GM19395 (cell line): ENCODE data around the gene MAFG.

ENCODE experiments used
- ATAC-seq: cut with Tn5 transposase; IDR thresholded peaks from one replicate; pipeline ENCODE4 v1.9.1; 2021; ENCODE audit warnings: mild to moderate bottlenecking, moderate library complexity; ENCODE audit not compliant: unreplicated experiment

MAFG gene

GRCh38 chr17:81899514-81900166 is 27.9 kb downstream of the MAFG start:
- no peak for ATAC-seq

- ATAC-seq: no peak
Observed at GRCh38 chr17:81898885-81899284, 28.6 kb downstream of the MAFG start.

- no peak for ATAC-seq
Observed at GRCh38 chr17:81898029-81898866, 29.3 kb downstream of the MAFG start.

GRCh38 chr17:81895400-81895799 is 32.1 kb downstream of the MAFG start:
- ATAC-seq: no peak

- ATAC-seq: peak; percentile 26
Observed at GRCh38 chr17:81891303-81891552, 36.3 kb downstream of the MAFG start.

GRCh38 chr17:81890447-81891302 is 36.9 kb downstream of the MAFG start:
- peak; percentile 6 for ATAC-seq

GRCh38 chr17:81889602-81890001 is 37.9 kb downstream of the MAFG start:
- no peak for ATAC-seq

GRCh38 chr17:81888988-81889595 is 38.4 kb downstream of the MAFG start:
- no peak for ATAC-seq

GRCh38 chr17:81888105-81888987 is 39.2 kb downstream of the MAFG start:
- no peak for ATAC-seq

- ATAC-seq: no peak
Observed at GRCh38 chr17:81885869-81886548, 41.5 kb downstream of the MAFG start.

- ATAC-seq: no peak
Observed at GRCh38 chr17:81885454-81885853, 42.1 kb downstream of the MAFG start.

- ATAC-seq: no peak
Observed at GRCh38 chr17:81884968-81885367, 42.6 kb downstream of the MAFG start.

- no peak for ATAC-seq
Observed at GRCh38 chr17:81884520-81884919, 43.0 kb downstream of the MAFG start.

GRCh38 chr17:81879121-81879520 is 48.4 kb downstream of the MAFG start:
- ATAC-seq: no peak

- ATAC-seq: no peak
Observed at GRCh38 chr17:81878294-81878693, 49.2 kb downstream of the MAFG start.

- ATAC-seq: no peak
Observed at GRCh38 chr17:81877569-81877968, 50.0 kb downstream of the MAFG start.

GRCh38 chr17:81871387-81872230 is 55.9 kb downstream of the MAFG start:
- no peak for ATAC-seq

- no peak for ATAC-seq
Observed at GRCh38 chr17:81870981-81871386, 56.6 kb downstream of the MAFG start, which contains the start of gene ARHGDIA. TSS of gene ARHGDIA (minus strand) at chr17:81871337. CDS start at chr17:81869930, 1,407 bp downstream.
